Endothelial cell of umbilical vein (primary cell): ENCODE data around the gene GDF2.

ENCODE experiments used
- POLR2A ChIP-seq: IDR thresholded peaks from 2 replicates; pipeline ENCODE4 v1.6.1; 2012; ENCODE audit warnings: low read depth, mild to moderate bottlenecking, control low read depth, low read length
- POLR2AphosphoS5 ChIP-seq: IDR thresholded peaks from 2 replicates; pipeline ENCODE4 v1.6.1; 2012; ENCODE audit warnings: low read depth, mild to moderate bottlenecking, control low read depth, low read length, moderate library complexity; ENCODE audit not compliant: insufficient read depth
- TF ChIP-seq, protein P1 (sequence below), 2 donors: IDR thresholded peaks; 1 replicate in 1 of 2; 2 replicates in 1 of 2; pipeline ENCODE4 v1.5.1; 2011; ENCODE audit warnings: low read length in 2 of 2, mild to moderate bottlenecking in 2 of 2, moderate library complexity in 2 of 2, control low read depth in 1 of 2, inconsistent platforms in 1 of 2, low read depth in 1 of 2; ENCODE audit not compliant: insufficient read depth in 1 of 2; ENCODE audit errors: extremely low read depth in 1 of 2

- TF ChIP-seq, protein P1, sequence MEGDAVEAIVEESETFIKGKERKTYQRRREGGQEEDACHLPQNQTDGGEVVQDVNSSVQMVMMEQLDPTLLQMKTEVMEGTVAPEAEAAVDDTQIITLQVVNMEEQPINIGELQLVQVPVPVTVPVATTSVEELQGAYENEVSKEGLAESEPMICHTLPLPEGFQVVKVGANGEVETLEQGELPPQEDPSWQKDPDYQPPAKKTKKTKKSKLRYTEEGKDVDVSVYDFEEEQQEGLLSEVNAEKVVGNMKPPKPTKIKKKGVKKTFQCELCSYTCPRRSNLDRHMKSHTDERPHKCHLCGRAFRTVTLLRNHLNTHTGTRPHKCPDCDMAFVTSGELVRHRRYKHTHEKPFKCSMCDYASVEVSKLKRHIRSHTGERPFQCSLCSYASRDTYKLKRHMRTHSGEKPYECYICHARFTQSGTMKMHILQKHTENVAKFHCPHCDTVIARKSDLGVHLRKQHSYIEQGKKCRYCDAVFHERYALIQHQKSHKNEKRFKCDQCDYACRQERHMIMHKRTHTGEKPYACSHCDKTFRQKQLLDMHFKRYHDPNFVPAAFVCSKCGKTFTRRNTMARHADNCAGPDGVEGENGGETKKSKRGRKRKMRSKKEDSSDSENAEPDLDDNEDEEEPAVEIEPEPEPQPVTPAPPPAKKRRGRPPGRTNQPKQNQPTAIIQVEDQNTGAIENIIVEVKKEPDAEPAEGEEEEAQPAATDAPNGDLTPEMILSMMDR (IDR thresholded peaks at IDR 0.05; ENCODE audit: extremely low read depth in 1 of 2, insufficient read depth in 1 of 2, low read depth in 1 of 2, low read length in 2 of 2) = no peak
- TF ChIP-seq POLR2AphosphoS5 (no peak), POLR2A (no peak)
Observed at GRCh38 chr10:47303105-47303504, 19.1 kb upstream of the GDF2 start.
